Transverse colon (tissue), 4 donors: ENCODE data around the gene PDE2A.

Experiments used
- POLR2A ChIP-seq: fragments of 450-650 bp; IDR thresholded peaks from one replicate; pipeline ENCODE4 v1.6.1; 2016; ENCODE audit warnings: antibody characterized with exemption, mild to moderate bottlenecking, moderate library complexity
- POLR2AphosphoS5 ChIP-seq, 3 donors: sonication (generic); formaldehyde crosslinking; IDR thresholded peaks; one replicate each; pipeline ENCODE4 v1.6.1; 2016; ENCODE audit warnings: antibody characterized with exemption in 3 of 3
- TF ChIP-seq, protein P1 (sequence below), 5 experiments: fragments of 200-600 bp in 3 of 5; fragments of 450-650 bp in 2 of 5; sonication (generic) in 3 of 5; IDR thresholded peaks; 1 replicate in 2 of 5; 2 replicates in 3 of 5; pipeline ENCODE4 v1.5.1; 2016 to 2017; ENCODE audit warnings: antibody characterized with exemption in 5 of 5, inconsistent platforms in 3 of 5, mild to moderate bottlenecking in 2 of 5, moderate library complexity in 1 of 5

DNA sequence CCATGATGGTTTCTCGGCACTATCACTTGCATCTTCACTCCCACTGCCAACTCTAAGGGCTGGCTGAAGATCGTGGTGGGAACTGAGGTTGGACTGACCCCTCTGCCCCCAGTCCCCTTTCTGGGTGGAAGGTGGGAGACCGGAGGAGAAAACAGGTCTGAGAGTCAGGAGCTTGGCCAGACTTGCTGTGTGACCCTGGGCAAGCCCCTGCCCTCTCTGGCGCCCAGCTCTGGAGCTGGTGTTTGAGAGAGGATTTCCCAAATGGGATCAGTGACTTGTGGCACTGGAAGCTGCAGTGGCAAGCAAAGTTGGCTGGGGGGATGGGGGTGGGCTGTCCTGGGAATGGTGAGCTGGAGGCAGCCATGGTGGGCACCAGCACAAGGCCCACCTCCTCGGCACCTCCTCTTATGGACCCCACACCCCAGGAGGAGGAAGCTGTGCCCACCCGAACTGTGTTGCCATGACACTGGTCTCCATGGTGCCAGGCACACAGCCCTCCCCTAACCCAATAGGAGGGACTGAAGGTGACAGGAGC, 6.5 kb upstream of the PDE2A start:
- TF ChIP-seq, protein P1, sequence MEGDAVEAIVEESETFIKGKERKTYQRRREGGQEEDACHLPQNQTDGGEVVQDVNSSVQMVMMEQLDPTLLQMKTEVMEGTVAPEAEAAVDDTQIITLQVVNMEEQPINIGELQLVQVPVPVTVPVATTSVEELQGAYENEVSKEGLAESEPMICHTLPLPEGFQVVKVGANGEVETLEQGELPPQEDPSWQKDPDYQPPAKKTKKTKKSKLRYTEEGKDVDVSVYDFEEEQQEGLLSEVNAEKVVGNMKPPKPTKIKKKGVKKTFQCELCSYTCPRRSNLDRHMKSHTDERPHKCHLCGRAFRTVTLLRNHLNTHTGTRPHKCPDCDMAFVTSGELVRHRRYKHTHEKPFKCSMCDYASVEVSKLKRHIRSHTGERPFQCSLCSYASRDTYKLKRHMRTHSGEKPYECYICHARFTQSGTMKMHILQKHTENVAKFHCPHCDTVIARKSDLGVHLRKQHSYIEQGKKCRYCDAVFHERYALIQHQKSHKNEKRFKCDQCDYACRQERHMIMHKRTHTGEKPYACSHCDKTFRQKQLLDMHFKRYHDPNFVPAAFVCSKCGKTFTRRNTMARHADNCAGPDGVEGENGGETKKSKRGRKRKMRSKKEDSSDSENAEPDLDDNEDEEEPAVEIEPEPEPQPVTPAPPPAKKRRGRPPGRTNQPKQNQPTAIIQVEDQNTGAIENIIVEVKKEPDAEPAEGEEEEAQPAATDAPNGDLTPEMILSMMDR (IDR thresholded peaks at IDR 0.05), result no peak
- no peak for TF ChIP-seq POLR2AphosphoS5 (IDR thresholded peaks at IDR 0.05)
- no peak for TF ChIP-seq POLR2A
